HG03558 (cell line): ENCODE results near the gene EPX.

Experiments used
- ATAC-seq: cut with Tn5 transposase; IDR thresholded peaks from one replicate; pipeline ENCODE4 v1.9.1; 2021; ENCODE audit warnings: moderate number of reproducible peaks; ENCODE audit not compliant: unreplicated experiment; ENCODE audit errors: extremely low read depth

The EPX gene

GRCh38 chr17:58247511-58248363, 55.2 kb downstream of the EPX start:
- ATAC-seq: no peak

DNA sequence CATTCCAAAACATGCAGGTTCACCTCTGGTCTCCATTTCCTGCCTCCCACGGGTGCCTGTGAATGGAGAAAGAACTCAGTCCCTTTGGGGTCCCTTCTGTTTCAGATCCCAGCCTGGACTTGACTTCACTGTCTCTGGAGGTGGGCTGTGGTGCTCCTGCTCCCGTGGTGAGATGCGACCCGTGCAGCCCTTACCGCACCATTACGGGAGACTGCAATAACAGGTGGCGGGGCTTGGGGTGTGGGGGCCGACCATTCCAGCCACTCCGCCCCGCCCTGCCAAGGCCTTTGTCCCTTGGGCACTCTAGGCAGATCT, 56.4 kb downstream of the EPX start:
- no peak for ATAC-seq

DNA sequence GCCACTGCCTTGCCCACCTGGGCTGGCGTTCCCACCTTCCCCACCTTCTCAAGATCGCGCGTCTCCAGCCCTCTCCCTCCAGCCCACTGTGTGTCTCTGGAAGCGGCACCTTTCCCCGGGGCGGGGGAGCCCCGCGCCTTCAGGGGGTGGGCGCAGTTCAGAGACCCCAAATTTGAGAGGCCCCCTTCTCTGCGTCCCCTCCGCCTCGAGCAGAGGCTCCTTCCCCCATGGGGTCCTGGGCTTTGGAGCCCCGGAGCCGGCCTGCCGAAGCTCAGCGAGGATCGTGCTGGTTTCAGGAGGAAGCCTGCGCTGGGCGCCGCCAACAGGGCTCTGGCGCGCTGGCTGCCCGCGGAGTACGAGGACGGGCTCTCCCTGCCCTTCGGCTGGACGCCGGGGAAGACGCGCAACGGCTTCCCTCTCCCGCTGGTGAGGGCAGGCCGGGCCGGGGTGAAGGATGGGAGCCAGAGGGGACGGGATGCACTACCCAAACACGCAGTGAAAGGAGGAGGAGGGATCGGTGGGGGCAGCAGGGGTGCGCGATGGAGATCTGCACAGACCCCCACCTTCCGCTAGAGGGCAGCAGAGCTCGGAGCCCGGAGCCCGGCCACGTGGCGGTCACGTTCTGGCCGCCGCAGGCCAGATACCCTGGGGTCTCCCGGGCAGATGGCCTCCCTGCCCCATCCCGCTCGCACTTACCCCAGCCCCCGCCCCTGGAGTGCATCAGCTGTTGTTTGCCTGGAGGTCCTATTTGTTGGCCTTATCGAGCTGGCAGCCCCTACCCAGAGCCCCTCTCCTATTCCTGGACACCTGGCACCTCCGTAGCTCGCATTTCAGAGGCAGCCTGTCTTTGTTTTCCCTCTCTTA, 57.0 kb downstream of the EPX start:
- no peak for ATAC-seq

DNA sequence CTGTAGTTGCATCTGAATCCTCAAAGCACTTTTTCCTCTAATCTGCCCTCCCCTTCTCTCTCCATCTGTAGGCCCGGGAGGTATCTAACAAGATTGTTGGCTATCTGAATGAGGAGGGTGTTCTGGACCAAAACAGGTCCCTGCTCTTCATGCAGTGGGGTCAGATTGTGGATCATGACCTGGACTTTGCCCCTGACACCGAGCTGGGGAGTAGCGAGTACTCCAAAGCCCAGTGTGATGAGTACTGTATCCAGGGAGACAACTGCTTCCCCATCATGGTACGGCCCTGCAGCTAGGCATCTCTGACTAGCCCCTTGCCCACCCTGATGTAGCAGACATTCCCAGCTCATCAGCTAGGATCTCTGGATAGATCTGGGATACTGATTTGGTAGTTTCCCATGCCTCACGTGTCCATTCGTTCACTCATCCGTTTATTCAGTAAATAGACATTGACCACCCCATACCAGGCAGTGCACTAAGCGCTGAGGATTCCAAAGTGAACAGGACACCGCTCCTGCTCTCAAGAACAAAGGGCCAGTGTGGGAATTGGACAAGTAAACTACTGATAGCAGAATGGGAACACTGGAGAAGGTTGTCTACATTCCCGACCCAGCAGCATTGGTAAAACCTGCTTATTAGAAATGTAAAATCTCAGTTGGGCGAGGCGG, 58.0 kb downstream of the EPX start:
- ATAC-seq: no peak

GRCh38 chr17:58252141-58252540, 59.6 kb downstream of the EPX start:
- ATAC-seq: no peak

GRCh38 chr17:58253082-58253481, 60.6 kb downstream of the EPX start:
- no peak for ATAC-seq
